Measurements from ENCODE around the gene IQCB1.
A peak's percentile ranks its signal among the peaks of the same experiment; 100 is the strongest.

IQCB1 gene, protein sequence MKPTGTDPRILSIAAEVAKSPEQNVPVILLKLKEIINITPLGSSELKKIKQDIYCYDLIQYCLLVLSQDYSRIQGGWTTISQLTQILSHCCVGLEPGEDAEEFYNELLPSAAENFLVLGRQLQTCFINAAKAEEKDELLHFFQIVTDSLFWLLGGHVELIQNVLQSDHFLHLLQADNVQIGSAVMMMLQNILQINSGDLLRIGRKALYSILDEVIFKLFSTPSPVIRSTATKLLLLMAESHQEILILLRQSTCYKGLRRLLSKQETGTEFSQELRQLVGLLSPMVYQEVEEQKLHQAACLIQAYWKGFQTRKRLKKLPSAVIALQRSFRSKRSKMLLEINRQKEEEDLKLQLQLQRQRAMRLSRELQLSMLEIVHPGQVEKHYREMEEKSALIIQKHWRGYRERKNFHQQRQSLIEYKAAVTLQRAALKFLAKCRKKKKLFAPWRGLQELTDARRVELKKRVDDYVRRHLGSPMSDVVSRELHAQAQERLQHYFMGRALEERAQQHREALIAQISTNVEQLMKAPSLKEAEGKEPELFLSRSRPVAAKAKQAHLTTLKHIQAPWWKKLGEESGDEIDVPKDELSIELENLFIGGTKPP

DNA sequence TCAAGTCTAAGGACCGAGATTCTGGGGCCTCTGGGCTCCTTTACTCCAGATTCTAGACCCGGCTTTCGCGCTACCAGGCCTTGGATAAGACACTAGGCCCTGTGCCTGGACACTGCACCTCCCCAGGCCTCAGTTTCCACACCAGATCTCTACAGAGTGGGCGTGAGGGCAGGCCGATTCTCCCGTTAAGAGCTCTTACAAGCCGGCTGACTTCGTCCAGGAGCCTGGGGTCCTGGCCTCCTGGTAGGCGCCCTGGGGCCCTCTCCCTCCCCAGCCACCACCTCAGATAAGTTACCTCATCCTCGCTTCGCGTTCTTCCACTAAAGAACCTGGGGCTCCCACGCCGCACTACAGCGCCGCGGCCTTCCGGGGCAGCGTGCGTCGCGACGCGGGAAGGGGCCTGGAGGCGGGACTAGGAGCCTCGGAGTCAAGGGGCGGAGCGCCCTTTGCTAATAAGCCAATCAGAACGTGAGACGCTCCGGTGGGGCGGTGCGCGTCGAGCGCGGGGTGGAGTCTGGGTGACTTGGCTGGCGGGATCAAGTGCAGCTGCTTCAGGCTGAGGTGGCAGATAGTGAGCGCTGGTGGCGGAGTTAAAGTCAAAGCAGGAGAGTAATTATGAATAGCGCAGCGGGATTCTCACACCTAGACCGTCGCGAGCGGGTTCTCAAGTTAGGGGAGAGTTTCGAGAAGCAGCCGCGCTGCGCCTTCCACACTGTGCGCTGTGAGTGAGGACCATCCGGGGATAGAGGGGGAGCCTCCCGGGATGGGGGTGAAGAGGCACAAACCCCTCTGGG is at the start of gene IQCB1, which contains the start of gene EAF2:
Gene IQCB1 (minus strand): TSS at position 390 of the 794 bp plus-strand sequence. CDS start 6,100 bp downstream, outside the sequence.
Gene EAF2 (plus strand): TSS at position 539 of the 794 bp plus-strand sequence. CDS start 77 bp downstream, at position 616.
- DNase-seq (ENCODE audit: low spot score) = peak; percentile 95

DNA sequence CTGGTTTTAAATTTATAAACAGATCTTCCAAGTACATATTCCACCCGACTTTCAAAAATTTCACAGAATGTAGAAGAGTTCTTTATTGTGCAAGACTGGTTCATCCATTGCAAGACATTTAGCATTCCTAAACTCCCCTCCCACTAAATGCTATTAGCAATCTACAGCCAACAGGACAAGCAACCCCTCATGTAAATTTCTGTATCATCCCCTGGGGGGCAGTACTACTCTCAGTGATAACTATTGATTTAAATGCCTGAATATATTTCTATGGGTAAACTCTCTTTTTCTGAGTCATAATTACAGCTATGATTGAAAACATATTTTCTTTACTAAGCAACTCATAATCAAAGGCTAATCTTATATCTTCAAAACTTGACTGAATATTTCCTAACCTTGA is 48.6 kb upstream of the IQCB1 start:
- TF ChIP-seq, protein P1, sequence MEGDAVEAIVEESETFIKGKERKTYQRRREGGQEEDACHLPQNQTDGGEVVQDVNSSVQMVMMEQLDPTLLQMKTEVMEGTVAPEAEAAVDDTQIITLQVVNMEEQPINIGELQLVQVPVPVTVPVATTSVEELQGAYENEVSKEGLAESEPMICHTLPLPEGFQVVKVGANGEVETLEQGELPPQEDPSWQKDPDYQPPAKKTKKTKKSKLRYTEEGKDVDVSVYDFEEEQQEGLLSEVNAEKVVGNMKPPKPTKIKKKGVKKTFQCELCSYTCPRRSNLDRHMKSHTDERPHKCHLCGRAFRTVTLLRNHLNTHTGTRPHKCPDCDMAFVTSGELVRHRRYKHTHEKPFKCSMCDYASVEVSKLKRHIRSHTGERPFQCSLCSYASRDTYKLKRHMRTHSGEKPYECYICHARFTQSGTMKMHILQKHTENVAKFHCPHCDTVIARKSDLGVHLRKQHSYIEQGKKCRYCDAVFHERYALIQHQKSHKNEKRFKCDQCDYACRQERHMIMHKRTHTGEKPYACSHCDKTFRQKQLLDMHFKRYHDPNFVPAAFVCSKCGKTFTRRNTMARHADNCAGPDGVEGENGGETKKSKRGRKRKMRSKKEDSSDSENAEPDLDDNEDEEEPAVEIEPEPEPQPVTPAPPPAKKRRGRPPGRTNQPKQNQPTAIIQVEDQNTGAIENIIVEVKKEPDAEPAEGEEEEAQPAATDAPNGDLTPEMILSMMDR (IDR thresholded peaks at IDR 0.05; ENCODE audit: extremely low read depth, missing control alignments) = no peak
- peak; percentile 5 for DNase-seq (ENCODE audit: low spot score)

More for the DNA sequence above, at the start of gene IQCB1, which contains the start of gene EAF2:
- TF ChIP-seq, protein P1 (IDR thresholded peaks at IDR 0.05; ENCODE audit: extremely low read depth, missing control alignments) = no peak

DNA sequence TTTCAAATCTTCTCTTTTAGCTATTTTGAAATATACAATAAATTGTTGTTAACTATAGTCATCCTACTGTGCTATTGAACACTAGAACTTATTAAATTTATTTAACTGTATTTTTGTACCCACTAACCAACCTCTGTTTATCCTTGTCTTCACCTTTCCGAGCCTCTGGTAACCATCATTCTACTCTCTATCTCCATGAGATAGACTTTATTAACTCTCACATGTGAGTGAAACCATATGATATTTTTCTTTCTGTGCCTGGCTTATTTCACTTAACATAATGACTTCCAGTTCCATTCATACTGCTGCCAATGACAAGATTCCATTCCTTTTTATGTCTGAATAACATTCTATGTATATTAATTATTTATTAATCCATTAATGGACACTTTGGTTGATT is 43.6 kb upstream of the IQCB1 start:
- TF ChIP-seq, protein P1 (IDR thresholded peaks at IDR 0.05; ENCODE audit: extremely low read depth, missing control alignments) = no peak
- no peak for DNase-seq (ENCODE audit: low spot score)

DNA sequence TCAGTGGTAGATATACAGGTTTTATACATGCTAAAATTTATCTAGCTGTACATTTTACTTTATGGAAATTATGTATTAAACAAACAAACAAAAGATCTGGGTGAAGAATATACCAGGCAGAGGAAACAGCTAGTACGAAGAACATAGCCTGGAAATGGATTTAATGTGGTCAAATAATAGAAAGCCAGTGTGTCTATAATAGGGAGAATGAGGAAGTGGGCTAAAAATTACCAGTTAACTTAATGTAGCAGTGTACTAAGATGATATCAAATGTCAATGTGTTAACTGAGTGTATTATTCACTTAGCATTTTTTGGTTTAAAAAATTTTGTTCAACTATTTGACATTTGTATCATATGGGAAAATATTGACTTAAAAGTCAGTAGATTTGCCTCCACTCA is 36.6 kb upstream of the IQCB1 start:
- DNase-seq (ENCODE audit: low spot score) = no peak
- TF ChIP-seq, protein P1 (IDR thresholded peaks at IDR 0.05; ENCODE audit: extremely low read depth, missing control alignments) = no peak

DNA sequence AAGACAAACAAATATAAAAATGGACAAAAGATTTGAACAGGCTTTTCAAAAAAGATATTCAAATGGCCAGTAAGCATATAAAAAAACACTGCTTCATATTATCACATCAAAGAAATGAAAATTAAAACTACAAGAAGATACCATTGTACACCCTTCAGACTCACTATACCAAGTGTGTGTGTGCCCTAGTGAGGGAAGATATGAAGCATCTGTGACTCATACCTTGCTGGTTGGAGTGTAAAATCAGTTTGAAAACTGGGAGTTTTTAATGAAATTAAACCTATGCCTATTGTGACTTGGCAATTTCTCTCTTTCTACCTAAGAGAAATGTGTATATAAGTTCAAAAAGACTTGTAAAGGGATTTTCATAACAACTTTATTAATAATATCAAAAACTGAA is 35.9 kb upstream of the IQCB1 start:
- TF ChIP-seq, protein P1 (IDR thresholded peaks at IDR 0.05; ENCODE audit: extremely low read depth, missing control alignments) = no peak
- DNase-seq (ENCODE audit: low spot score) = no peak

DNA sequence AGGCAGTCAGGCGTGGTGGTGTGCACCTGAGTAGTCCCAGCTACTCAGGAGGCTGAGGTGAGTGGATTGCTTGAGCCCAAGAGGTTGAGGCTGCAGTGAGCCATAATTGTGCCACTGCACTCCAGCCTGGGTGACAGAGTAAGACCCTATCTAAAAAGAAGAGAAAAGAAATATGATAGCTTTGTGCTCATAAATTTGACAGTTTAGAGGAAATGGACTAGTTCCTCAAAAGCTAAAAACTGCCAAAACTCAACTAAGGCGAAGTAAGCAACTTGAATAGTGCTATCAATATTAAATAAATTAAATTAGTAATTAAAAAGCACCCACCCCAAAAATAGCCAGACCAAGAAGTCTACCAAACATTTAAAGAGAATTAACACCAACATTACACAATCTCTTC is 34.9 kb upstream of the IQCB1 start:
- DNase-seq (ENCODE audit: low spot score) = no peak
- TF ChIP-seq, protein P1 (IDR thresholded peaks at IDR 0.05; ENCODE audit: extremely low read depth, missing control alignments) = no peak
